ENCODE measurements around the gene ITGB7. TPM values are rescaled to one million over a fixed set of nuclear protein-coding genes. Genes with fewer than 3 reads are reported as not detected.
A peak's percentile ranks its signal among the peaks of the same experiment; 100 is the strongest.

ITGB7 gene
- total and polyA plus RNA-seq, 9 of the 15 experiments (the other 6 are each of a cell fraction or from before 2014, with no cell fraction given) = 0.06 to 2.0 (median 0.67) TPM

DNA sequence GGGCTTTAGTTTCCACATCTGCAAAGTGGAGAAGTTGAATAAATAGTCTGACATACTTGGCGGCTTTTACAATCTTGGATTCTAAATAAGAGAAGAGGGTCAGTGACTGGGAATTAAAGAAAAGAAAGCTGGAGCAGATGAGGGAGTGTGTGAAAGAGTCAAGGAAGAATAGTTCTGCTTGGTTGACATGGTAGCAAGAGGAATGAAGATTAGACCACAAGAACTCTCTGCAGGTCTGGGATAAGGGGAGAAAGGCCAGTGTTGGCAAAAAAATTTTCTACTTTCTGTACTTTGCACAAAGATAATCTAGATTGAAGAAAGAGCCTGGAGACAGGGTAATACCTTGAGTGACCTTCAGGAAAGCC lies 5.9 kb downstream of the ITGB7 start (continued):
- no peak for TF ChIP-seq KDM5B (IDR thresholded peaks at IDR 0.05; ENCODE audit: insufficient replicate concordance, low read depth, low read length)
- TF ChIP-seq FOSL1 (tag; conservative IDR thresholded peaks at IDR 0.05) = 0 out of 2 replicates have a peak, but pooled peaks have one; percentile 17
- no peak for TF ChIP-seq POLR2B (IDR thresholded peaks at IDR 0.05; ENCODE audit: low read depth, partially characterized antibody)
- no peak for TF ChIP-seq ZNF232 (CRISPR knock-in tag; IDR thresholded peaks at IDR 0.05)
- TF ChIP-seq CBFA2T3 (IDR thresholded peaks at IDR 0.05) = peak; percentile 87
- no peak for TF ChIP-seq ZNF76 (CRISPR knock-in tag; IDR thresholded peaks at IDR 0.05; ENCODE audit: borderline replicate concordance)
- TF ChIP-seq, protein P1, sequence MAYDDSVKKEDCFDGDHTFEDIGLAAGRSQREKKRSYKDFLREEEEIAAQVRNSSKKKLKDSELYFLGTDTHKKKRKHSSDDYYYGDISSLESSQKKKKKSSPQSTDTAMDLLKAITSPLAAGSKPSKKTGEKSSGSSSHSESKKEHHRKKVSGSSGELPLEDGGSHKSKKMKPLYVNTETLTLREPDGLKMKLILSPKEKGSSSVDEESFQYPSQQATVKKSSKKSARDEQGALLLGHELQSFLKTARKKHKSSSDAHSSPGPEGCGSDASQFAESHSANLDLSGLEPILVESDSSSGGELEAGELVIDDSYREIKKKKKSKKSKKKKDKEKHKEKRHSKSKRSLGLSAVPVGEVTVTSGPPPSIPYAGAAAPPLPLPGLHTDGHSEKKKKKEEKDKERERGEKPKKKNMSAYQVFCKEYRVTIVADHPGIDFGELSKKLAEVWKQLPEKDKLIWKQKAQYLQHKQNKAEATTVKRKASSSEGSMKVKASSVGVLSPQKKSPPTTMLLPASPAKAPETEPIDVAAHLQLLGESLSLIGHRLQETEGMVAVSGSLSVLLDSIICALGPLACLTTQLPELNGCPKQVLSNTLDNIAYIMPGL (CRISPR knock-in tag; IDR thresholded peaks at IDR 0.05) = no peak
- TF ChIP-seq, protein P2, sequence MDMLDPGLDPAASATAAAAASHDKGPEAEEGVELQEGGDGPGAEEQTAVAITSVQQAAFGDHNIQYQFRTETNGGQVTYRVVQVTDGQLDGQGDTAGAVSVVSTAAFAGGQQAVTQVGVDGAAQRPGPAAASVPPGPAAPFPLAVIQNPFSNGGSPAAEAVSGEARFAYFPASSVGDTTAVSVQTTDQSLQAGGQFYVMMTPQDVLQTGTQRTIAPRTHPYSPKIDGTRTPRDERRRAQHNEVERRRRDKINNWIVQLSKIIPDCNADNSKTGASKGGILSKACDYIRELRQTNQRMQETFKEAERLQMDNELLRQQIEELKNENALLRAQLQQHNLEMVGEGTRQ (CRISPR knock-in tag; IDR thresholded peaks at IDR 0.05) = no peak
- TF ChIP-seq HDAC2 (IDR thresholded peaks at IDR 0.05) = peak; percentile 28; the same call in 1 of the 2 replicates
- TF ChIP-seq HIVEP1 (CRISPR knock-in tag; IDR thresholded peaks at IDR 0.05) = no peak
- TF ChIP-seq TRIM24 (IDR thresholded peaks at IDR 0.05) = no peak
- no peak for TF ChIP-seq TAF9B (IDR thresholded peaks at IDR 0.05; ENCODE audit: partially characterized antibody)
- no peak for TF ChIP-seq PRPF4 (IDR thresholded peaks at IDR 0.05; ENCODE audit: insufficient read depth, low read depth, low read length, poor library complexity, severe bottlenecking)
- no peak for TF ChIP-seq HNRNPK (IDR thresholded peaks at IDR 0.05; ENCODE audit: low read depth, low read length, poor library complexity, severe bottlenecking)
- no peak for TF ChIP-seq THRAP3 (IDR thresholded peaks at IDR 0.05; ENCODE audit: borderline replicate concordance)
- TF ChIP-seq BHLHE40 (IDR thresholded peaks at IDR 0.05; ENCODE audit: low read length) = no peak
- no peak for TF ChIP-seq MTF1 (CRISPR knock-in tag; IDR thresholded peaks at IDR 0.05; ENCODE audit: borderline replicate concordance)
- no peak for TF ChIP-seq GATAD2A (IDR thresholded peaks at IDR 0.05)
- TF ChIP-seq, protein P3, sequence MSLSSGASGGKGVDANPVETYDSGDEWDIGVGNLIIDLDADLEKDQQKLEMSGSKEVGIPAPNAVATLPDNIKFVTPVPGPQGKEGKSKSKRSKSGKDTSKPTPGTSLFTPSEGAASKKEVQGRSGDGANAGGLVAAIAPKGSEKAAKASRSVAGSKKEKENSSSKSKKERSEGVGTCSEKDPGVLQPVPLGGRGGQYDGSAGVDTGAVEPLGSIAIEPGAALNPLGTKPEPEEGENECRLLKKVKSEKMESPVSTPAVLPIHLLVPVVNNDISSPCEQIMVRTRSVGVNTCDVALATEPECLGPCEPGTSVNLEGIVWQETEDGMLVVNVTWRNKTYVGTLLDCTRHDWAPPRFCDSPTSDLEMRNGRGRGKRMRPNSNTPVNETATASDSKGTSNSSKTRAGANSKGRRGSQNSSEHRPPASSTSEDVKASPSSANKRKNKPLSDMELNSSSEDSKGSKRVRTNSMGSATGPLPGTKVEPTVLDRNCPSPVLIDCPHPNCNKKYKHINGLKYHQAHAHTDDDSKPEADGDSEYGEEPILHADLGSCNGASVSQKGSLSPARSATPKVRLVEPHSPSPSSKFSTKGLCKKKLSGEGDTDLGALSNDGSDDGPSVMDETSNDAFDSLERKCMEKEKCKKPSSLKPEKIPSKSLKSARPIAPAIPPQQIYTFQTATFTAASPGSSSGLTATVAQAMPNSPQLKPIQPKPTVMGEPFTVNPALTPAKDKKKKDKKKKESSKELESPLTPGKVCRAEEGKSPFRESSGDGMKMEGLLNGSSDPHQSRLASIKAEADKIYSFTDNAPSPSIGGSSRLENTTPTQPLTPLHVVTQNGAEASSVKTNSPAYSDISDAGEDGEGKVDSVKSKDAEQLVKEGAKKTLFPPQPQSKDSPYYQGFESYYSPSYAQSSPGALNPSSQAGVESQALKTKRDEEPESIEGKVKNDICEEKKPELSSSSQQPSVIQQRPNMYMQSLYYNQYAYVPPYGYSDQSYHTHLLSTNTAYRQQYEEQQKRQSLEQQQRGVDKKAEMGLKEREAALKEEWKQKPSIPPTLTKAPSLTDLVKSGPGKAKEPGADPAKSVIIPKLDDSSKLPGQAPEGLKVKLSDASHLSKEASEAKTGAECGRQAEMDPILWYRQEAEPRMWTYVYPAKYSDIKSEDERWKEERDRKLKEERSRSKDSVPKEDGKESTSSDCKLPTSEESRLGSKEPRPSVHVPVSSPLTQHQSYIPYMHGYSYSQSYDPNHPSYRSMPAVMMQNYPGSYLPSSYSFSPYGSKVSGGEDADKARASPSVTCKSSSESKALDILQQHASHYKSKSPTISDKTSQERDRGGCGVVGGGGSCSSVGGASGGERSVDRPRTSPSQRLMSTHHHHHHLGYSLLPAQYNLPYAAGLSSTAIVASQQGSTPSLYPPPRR (CRISPR knock-in tag; IDR thresholded peaks at IDR 0.05; ENCODE audit: borderline replicate concordance) = no peak
- TF ChIP-seq ZFP1 (CRISPR knock-in tag; IDR thresholded peaks at IDR 0.05) = no peak
- TF ChIP-seq, protein P4, sequence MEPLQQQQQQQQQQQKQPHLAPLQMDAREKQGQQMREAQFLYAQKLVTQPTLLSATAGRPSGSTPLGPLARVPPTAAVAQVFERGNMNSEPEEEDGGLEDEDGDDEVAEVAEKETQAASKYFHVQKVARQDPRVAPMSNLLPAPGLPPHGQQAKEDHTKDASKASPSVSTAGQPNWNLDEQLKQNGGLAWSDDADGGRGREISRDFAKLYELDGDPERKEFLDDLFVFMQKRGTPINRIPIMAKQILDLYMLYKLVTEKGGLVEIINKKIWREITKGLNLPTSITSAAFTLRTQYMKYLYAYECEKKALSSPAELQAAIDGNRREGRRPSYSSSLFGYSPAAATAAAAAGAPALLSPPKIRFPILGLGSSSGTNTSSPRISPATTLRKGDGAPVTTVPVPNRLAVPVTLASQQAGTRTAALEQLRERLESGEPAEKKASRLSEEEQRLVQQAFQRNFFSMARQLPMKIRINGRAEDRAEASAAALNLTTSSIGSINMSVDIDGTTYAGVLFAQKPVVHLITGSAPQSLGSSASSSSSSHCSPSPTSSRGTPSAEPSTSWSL (CRISPR knock-in tag; IDR thresholded peaks at IDR 0.05; ENCODE audit: borderline replicate concordance) = no peak
- no peak for TF ChIP-seq SNIP1 (IDR thresholded peaks at IDR 0.05; ENCODE audit: low read depth)
